SK-N-SH (cell line): Measurements from ENCODE around the gene SERP2. TPM values are rescaled to one million over a fixed set of nuclear protein-coding genes. Genes with fewer than 3 reads are reported as not detected.

ENCODE experiments used
- CTCF ChIA-PET: fragments of 300-600, 350-600 bp; formaldehyde crosslinking; extraction: SDS; loops from one replicate; lab custom pipeline; 2021; lab: Yijun Ruan, JAX
- POLR2A ChIA-PET: fragments of 350-600 bp; sonication (Branson Sonifier 250); formaldehyde crosslinking; extraction: SDS; loops from one replicate; lab custom pipeline; 2020; ENCODE audit warnings: antibody characterized with exemption, inconsistent platforms; lab: Yijun Ruan, JAX
- DNase-seq: peaks from one replicate; pipeline ENCODE4 v3.0.0; 2012
- H2AFZ ChIP-seq: fragments of 200-600 bp; sonication (generic); 2 replicates; pipeline ENCODE4 v1.8.1; 2016; ENCODE audit warnings: antibody characterized with exemption, mild to moderate bottlenecking, low read depth
- H3F3A ChIP-seq: fragments of 200-600 bp; sonication (generic); replicated peaks from 2 replicates; pipeline ENCODE3; 2016; ENCODE audit warnings: antibody characterized with exemption, mild to moderate bottlenecking; ENCODE audit not compliant: insufficient read depth
- H3K27ac ChIP-seq, 2 experiments: fragments of 200-500 bp in 1 of 2; fragments of 200-600 bp in 1 of 2; sonication (Bioruptor generic) in 1 of 2; sonication (generic), shearing (Covaris generic) in 1 of 2; 2 replicates each; pipeline versions ENCODE4 v1.5.1 to v1.6.1; 2014 to 2016; ENCODE audit warnings: low read depth in 2 of 2, inconsistent platforms in 1 of 2, low read length in 1 of 2, mild to moderate bottlenecking in 1 of 2, mixed read lengths in 1 of 2
- H3K27me3 ChIP-seq: fragments of 200-600 bp; sonication (generic), shearing (Covaris generic); 2 replicates; pipeline ENCODE4 v1.6.1; 2016; ENCODE audit warnings: mixed run types; ENCODE audit not compliant: insufficient read depth
- H3K36me3 ChIP-seq, 2 experiments: fragments of 200-500 bp in 1 of 2; fragments of 200-600 bp in 1 of 2; sonication (Bioruptor generic) in 1 of 2; sonication (generic) in 1 of 2; replicated peaks in 1 of 2; 2 replicates each; pipeline versions ENCODE3 to v1.5.1; 2014 to 2016; ENCODE audit warnings: low read length in 1 of 2, mild to moderate bottlenecking in 1 of 2; ENCODE audit not compliant: insufficient read depth in 2 of 2, control insufficient read depth in 1 of 2
- H3K4me1 ChIP-seq, 2 experiments: fragments of 200-500 bp in 1 of 2; fragments of 200-600 bp in 1 of 2; sonication (Bioruptor generic) in 1 of 2; sonication (generic), shearing (Covaris generic) in 1 of 2; 2 replicates each; pipeline versions ENCODE4 v1.5.1 to v1.6.1; 2014 to 2016; ENCODE audit warnings: low read depth in 1 of 2, low read length in 1 of 2, mixed run types in 1 of 2; ENCODE audit not compliant: insufficient read depth in 2 of 2, control insufficient read depth in 1 of 2
- H3K4me2 ChIP-seq: fragments of 200-600 bp; sonication (generic), shearing (Covaris generic); 2 replicates; pipeline ENCODE4 v1.6.1; 2017; ENCODE audit warnings: mixed run types
- H3K4me3 ChIP-seq, 2 experiments: fragments of 200-500 bp in 1 of 2; fragments of 200-600 bp in 1 of 2; sonication (Bioruptor generic) in 1 of 2; sonication (generic), shearing (Covaris generic) in 1 of 2; 2 replicates each; pipeline versions ENCODE4 v1.5.1 to v1.8.1; 2014 to 2016; ENCODE audit warnings: low read depth in 2 of 2, inconsistent platforms in 1 of 2, low read length in 1 of 2, mild to moderate bottlenecking in 1 of 2, mixed read lengths in 1 of 2, moderate library complexity in 1 of 2
- H3K79me2 ChIP-seq: fragments of 200-600 bp; sonication (generic); 2 replicates; pipeline ENCODE4 v1.8.1; 2017; ENCODE audit warnings: mild to moderate bottlenecking; ENCODE audit not compliant: insufficient read depth
- H3K9ac ChIP-seq: fragments of 200-600 bp; sonication (generic); 2 replicates; pipeline ENCODE4 v1.6.1; 2017; ENCODE audit warnings: mixed run types
- H3K9me2 ChIP-seq: fragments of 200-600 bp; sonication (generic); 2 replicates; pipeline ENCODE4 v1.6.1; 2017; ENCODE audit warnings: mixed run types
- H3K9me3 ChIP-seq: fragments of 200-600 bp; sonication (generic); 2 replicates; pipeline ENCODE4 v1.6.1; 2017; ENCODE audit warnings: mixed run types, mild to moderate bottlenecking, moderate library complexity
- H4K20me1 ChIP-seq: fragments of 200-600 bp; sonication (generic); 2 replicates; pipeline ENCODE4 v1.6.1; 2017; ENCODE audit warnings: mild to moderate bottlenecking, mixed run types; ENCODE audit not compliant: insufficient read depth
- CTCF ChIP-seq: fragments of 200-600 bp; sonication (generic); IDR thresholded peaks from 2 replicates; pipeline ENCODE4 v1.6.1; 2017; ENCODE audit warnings: antibody characterized with exemption, mild to moderate bottlenecking, moderate library complexity
- EP300 ChIP-seq, 2 experiments: IDR thresholded peaks; 2 replicates each; pipeline versions ENCODE4 v1.4.0 to v1.6.1; 2012; ENCODE audit warnings: borderline replicate concordance in 1 of 2, low read depth in 1 of 2, low read length in 1 of 2
- EZH2phosphoT487 ChIP-seq: fragments of 200-600 bp; sonication (generic); IDR thresholded peaks from 2 replicates; pipeline ENCODE4 v1.6.1; 2017; ENCODE audit warnings: low read depth, mixed run types, mild to moderate bottlenecking, antibody characterized with exemption, moderate library complexity, borderline replicate concordance
- FOXJ3 ChIP-seq: sonication (generic); formaldehyde crosslinking; IDR thresholded peaks from 2 replicates; pipeline ENCODE4 v1.5.1; 2020; ENCODE audit warnings: mild to moderate bottlenecking, missing genetic modification reagents
- GATA2 ChIP-seq: sonication (generic); formaldehyde crosslinking; IDR thresholded peaks from 2 replicates; pipeline ENCODE4 v1.5.0; 2020; ENCODE audit warnings: mild to moderate bottlenecking, missing genetic modification reagents
- JUND ChIP-seq: IDR thresholded peaks from 2 replicates; pipeline ENCODE4 v1.4.0; 2012
- MAX ChIP-seq: IDR thresholded peaks from 2 replicates; pipeline ENCODE4 v1.4.0; 2012; ENCODE audit warnings: low read depth
- MEF2A ChIP-seq: IDR thresholded peaks from 2 replicates; pipeline ENCODE4 v1.4.0; 2012; ENCODE audit warnings: low read depth, borderline replicate concordance
- NFIC ChIP-seq: IDR thresholded peaks from 2 replicates; pipeline ENCODE4 v1.4.0; 2012; ENCODE audit warnings: borderline replicate concordance
- RAD21 ChIP-seq: IDR thresholded peaks from 2 replicates; pipeline ENCODE4 v1.6.1; 2012; ENCODE audit warnings: mild to moderate bottlenecking, low read length
- RCOR1 ChIP-seq: fragments of 150-350 bp; IDR thresholded peaks from 2 replicates; pipeline ENCODE4 v1.6.1; 2017; ENCODE audit warnings: antibody characterized with exemption, low read length
- SIN3A ChIP-seq: IDR thresholded peaks from 2 replicates; pipeline ENCODE4 v1.6.1; 2012; ENCODE audit warnings: low read depth, mild to moderate bottlenecking, low read length, moderate library complexity, borderline replicate concordance
- TEAD4 ChIP-seq: IDR thresholded peaks from 2 replicates; pipeline ENCODE4 v1.4.0; 2012; ENCODE audit warnings: mild to moderate bottlenecking, borderline replicate concordance; ENCODE audit not compliant: insufficient read depth
- WGBS: methylation state at CpG from one replicate; pipeline ENCODE4 v1.1.6; 2017; ENCODE audit warnings: low lambda C conversion rate; 5-methylcytosine and 5-hydroxymethylcytosine counted together
- polyA plus RNA-seq, 3 experiments: library from polyadenylated mRNA; depleted of rRNA; stranded (reverse); fragments of >200 nt; gene quantifications; 2 replicates each; pipeline ENCODE4 v1.2.3, GENCODE V29; 2012

The SERP2 gene
- polyA plus RNA-seq, 1 of the 3 experiments (the other 2 are of a cell fraction): 4.9 TPM

GRCh38 chr13:44373247-44373600, 400 bp upstream of the SERP2 start:
- H4K20me1 ChIP-seq: no peaks in the 10 kb centered on the region
- H3K27me3 ChIP-seq: no peaks in the 10 kb centered on the region
- DNase-seq: no peak
- H3K4me1 ChIP-seq: peaks cover 0 to 32% of the 10 kb centered on the region in 2 experiments; a peak in 2 of 4 replicates
- H3K9ac ChIP-seq: peak overlapping the region; percentile 56; the same call in 1 of the 2 replicates
- no peaks in the 10 kb centered on the region for H3K9me2 ChIP-seq
- WGBS: 28% methylated on average over 11 of the region's 29 CpGs
- TF ChIP-seq NFIC (no peak), RAD21 (no peak), EP300 (IDR thresholded peaks at IDR 0.05; ENCODE audit: borderline replicate concordance in 1 of 2, low read depth in 1 of 2, low read length in 1 of 2) (no peak)
- H2AFZ ChIP-seq: peak overlapping the region; percentile 97; the same call in 1 of the 2 replicates
- CTCF ChIA-PET: interaction anchor here (0.8 to 1.4 kb wide), 3 partner anchors 30 to 208 kb away, joined by 3 to 5 read pairs (median 3); no protein-coding TSS in a partner anchor
- H3K79me2 ChIP-seq: no peaks in the 10 kb centered on the region
- H3K36me3 ChIP-seq: no peaks in the 10 kb centered on the region
- POLR2A ChIA-PET: interaction anchor here (1.5 kb wide), 1 partner anchor 63 kb away, joined by 11 read pairs; no protein-coding TSS in a partner anchor
- H3K4me3 ChIP-seq: peak overlapping the region; percentile 49 to 53
- no peaks in the 10 kb centered on the region for H3F3A ChIP-seq
- H3K4me2 ChIP-seq: peak overlapping the region; percentile 82
- H3K27ac ChIP-seq: peak overlapping the region in 1 of 2 experiments; percentile 78; a peak in 2 of 4 replicates
- no peaks in the 10 kb centered on the region for H3K9me3 ChIP-seq

GRCh38 chr13:44374348-44374712, 706 bp downstream of the SERP2 start:
- Histone ChIP-seq H3K27ac (peak overlapping the region in 1 of 2 experiments; percentile 39; a peak in 1 of 4 replicates), H3K27me3 (no peaks in the 10 kb centered on the region), H3K9me2 (no peaks in the 10 kb centered on the region), H3K9me3 (no peaks in the 10 kb centered on the region), H3F3A (peaks cover 7% of the 10 kb centered on the region), H3K9ac (no peak overlapping the region), H3K79me2 (no peaks in the 10 kb centered on the region), H3K36me3 (no peaks in the 10 kb centered on the region), H3K4me3 (peak overlapping the region in 1 of 2 experiments; percentile 49; a peak in 2 of 4 replicates), H2AFZ (no peak overlapping the region), H3K4me2 (no peak overlapping the region), H4K20me1 (no peaks in the 10 kb centered on the region), H3K4me1 (peaks cover 0 to 29% of the 10 kb centered on the region in 2 experiments; a peak in 1 of 4 replicates)
- TF ChIP-seq MEF2A (no peak), EP300 (IDR thresholded peaks at IDR 0.05; ENCODE audit: borderline replicate concordance in 1 of 2, low read depth in 1 of 2, low read length in 1 of 2) (0 out of 4 replicates have a peak, but pooled peaks of 1 of the 2 experiments have one; percentile 30)
- no peak for DNase-seq
- ChIA-PET CTCF (interaction anchor here (0.6 to 1.6 kb wide), 4 partner anchors 15 to 63 kb away, joined by 3 to 7 read pairs (median 4); no protein-coding TSS in a partner anchor), POLR2A (interaction anchor here (0.6 to 2.0 kb wide), 3 partner anchors 22 to 153 kb away, joined by 3 to 12 read pairs (median 9); no protein-coding TSS in a partner anchor)
- 72% methylated on average over 5 of the region's 10 CpGs for whole genome bisulfite sequencing

- H3F3A ChIP-seq: peaks cover 22% of the 10 kb centered on the region
Measured at GRCh38 chr13:44378277-44378676, 4.7 kb downstream of the SERP2 start.

More at GRCh38 chr13:44378277-44378676, 4.7 kb downstream of the SERP2 start:
- Histone ChIP-seq H3K4me1 (peaks cover 5% of the 10 kb centered on the region in 2 experiments; a peak in 1 of 4 replicates), H3K36me3 (no peaks in the 10 kb centered on the region), H3K9me2 (no peaks in the 10 kb centered on the region), H3K27ac (no peak overlapping the region), H3K9ac (no peak overlapping the region), H3K4me2 (no peak overlapping the region), H3K27me3 (no peaks in the 10 kb centered on the region), H3K4me3 (no peak overlapping the region), H4K20me1 (no peaks in the 10 kb centered on the region), H3K79me2 (no peaks in the 10 kb centered on the region), H2AFZ (no peak overlapping the region; the same call in 1 of the 2 replicates), H3K9me3 (no peaks in the 10 kb centered on the region)
- DNase-seq: no peak
- CTCF ChIA-PET: interaction anchor here (0.9 to 1.3 kb wide), 2 partner anchors 9 to 18 kb away, joined by 3 read pairs; no protein-coding TSS in a partner anchor
- 58% methylated on average over 3 of the region's 3 CpGs for WGBS
- POLR2A ChIA-PET: no interaction called here
- TF ChIP-seq GATA2 (CRISPR knock-in tag) (no peak), RCOR1 (no peak), FOXJ3 (CRISPR knock-in tag) (no peak), MAX (no peak), MEF2A (no peak), CTCF (no peak), NFIC (no peak), JUND (no peak), EZH2phosphoT487 (no peak), SIN3A (no peak), TEAD4 (no peak)
